NT2/D1 (cell line): Measurements from ENCODE around the gene PALB2.

Experiments
- SUZ12 ChIP-seq: IDR thresholded peaks from 2 replicates; pipeline ENCODE4 v1.6.1; 2011; ENCODE audit not compliant: insufficient read length, insufficient read depth; ENCODE audit errors: extremely low read depth
- YY1 ChIP-seq: IDR thresholded peaks from 2 replicates; pipeline ENCODE4 v1.6.1; 2011; ENCODE audit not compliant: insufficient read length, insufficient read depth
- ZNF274 ChIP-seq: IDR thresholded peaks from 2 replicates; pipeline ENCODE4 v1.6.1; 2011; ENCODE audit warnings: mild to moderate bottlenecking, low read depth, low read length

DNA sequence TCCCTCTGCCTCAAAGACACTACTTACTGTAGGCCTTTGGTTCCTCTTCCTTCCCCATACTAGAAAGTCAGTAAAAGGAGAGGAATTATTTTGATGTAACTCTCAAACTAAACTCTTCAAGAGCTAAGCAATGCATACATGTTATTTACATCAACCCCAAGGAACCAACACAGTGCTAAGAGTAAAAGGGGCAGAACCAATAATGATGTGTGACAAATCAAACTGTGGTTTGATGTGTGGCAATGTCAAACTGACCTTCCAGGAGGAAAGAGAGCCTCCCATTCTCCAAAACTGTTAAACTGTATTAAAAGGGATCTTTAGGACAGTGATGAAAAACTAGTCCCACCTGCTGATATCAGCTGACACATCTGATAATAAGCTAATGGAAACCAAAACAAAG, 60.7 kb downstream of the PALB2 start:
- TF ChIP-seq YY1 = no peak
- no peak for TF ChIP-seq ZNF274
- TF ChIP-seq SUZ12 = no peak
